CD14-positive monocyte (primary cell): ENCODE data around the gene HECW1. TPM values are rescaled to one million over a fixed set of nuclear protein-coding genes. Genes with fewer than 3 reads are reported as not detected.

ENCODE experiments used
- DNase-seq, 3 donors: peaks; one replicate each; pipeline ENCODE4 v3.0.0-alpha.2; 2011 to 2022
- H2AFZ ChIP-seq: 2 replicates; pipeline ENCODE4 v1.6.0; 2012; ENCODE audit warnings: mild to moderate bottlenecking, low read depth, low read length, inconsistent platforms; ENCODE audit not compliant: insufficient read depth, poor library complexity, severe bottlenecking
- H3K27ac ChIP-seq, 2 donors: 1 replicate in 1 of 2; 2 replicates in 1 of 2; pipeline ENCODE4 v1.5.1; 2012 to 2013; ENCODE audit warnings: low read length in 2 of 2, control low read depth in 1 of 2, inconsistent platforms in 1 of 2, low read depth in 1 of 2, mild to moderate bottlenecking in 1 of 2
- H3K27me3 ChIP-seq, 2 donors: one replicate each; pipeline versions ENCODE4 v1.6.0 to v1.6.1; 2011 to 2013; ENCODE audit warnings: low read length in 2 of 2; ENCODE audit not compliant: control insufficient read depth in 2 of 2, insufficient read depth in 2 of 2
- H3K36me3 ChIP-seq, 2 donors: replicated peaks in 1 of 2; 1 replicate in 1 of 2; 2 replicates in 1 of 2; pipeline versions ENCODE4 v1.5.1 to v1.6.1; 2012 to 2013; ENCODE audit warnings: low read length in 2 of 2, control low read depth in 1 of 2, inconsistent platforms in 1 of 2, mild to moderate bottlenecking in 1 of 2; ENCODE audit not compliant: insufficient read depth in 2 of 2, control insufficient read depth in 1 of 2
- H3K4me1 ChIP-seq, 2 donors: 1 replicate in 1 of 2; 2 replicates in 1 of 2; pipeline versions ENCODE4 v1.5.1 to v1.6.1; 2012 to 2013; ENCODE audit warnings: low read length in 2 of 2, control low read depth in 1 of 2, inconsistent platforms in 1 of 2, mild to moderate bottlenecking in 1 of 2, moderate library complexity in 1 of 2; ENCODE audit not compliant: insufficient read depth in 2 of 2, control insufficient read depth in 1 of 2
- H3K4me2 ChIP-seq: replicated peaks from 2 replicates; pipeline ENCODE3; 2012; ENCODE audit warnings: low read length, moderate library complexity, mild to moderate bottlenecking; ENCODE audit not compliant: poor library complexity, severe bottlenecking; ENCODE audit errors: extremely low read depth
- H3K4me3 ChIP-seq, 3 experiments: fragments of 200-600 bp in 1 of 3; sonication (generic) in 1 of 3; replicated peaks in 1 of 3; 1 replicate in 2 of 3; 2 replicates in 1 of 3; pipeline ENCODE4 v1.5.1; 2011 to 2013; ENCODE audit warnings: low read length in 3 of 3, mild to moderate bottlenecking in 3 of 3, control low read depth in 2 of 3, low read depth in 2 of 3, inconsistent platforms in 1 of 3, moderate library complexity in 1 of 3
- H3K79me2 ChIP-seq: 2 replicates; pipeline ENCODE4 v1.6.0; 2012; ENCODE audit warnings: mild to moderate bottlenecking, control low read depth, inconsistent platforms, low read length, moderate library complexity; ENCODE audit not compliant: insufficient read depth
- H3K9ac ChIP-seq: 2 replicates; pipeline ENCODE4 v1.6.0; 2017; ENCODE audit warnings: low read length, mild to moderate bottlenecking; ENCODE audit not compliant: insufficient read depth, poor library complexity, severe bottlenecking
- H3K9me3 ChIP-seq, 2 donors: replicated peaks in 1 of 2; 1 replicate in 1 of 2; 2 replicates in 1 of 2; pipeline versions ENCODE4 v1.5.1 to v1.6.1; 2012 to 2013; ENCODE audit warnings: low read length in 2 of 2, control low read depth in 1 of 2; ENCODE audit not compliant: control insufficient read depth in 1 of 2, insufficient read depth in 1 of 2
- H4K20me1 ChIP-seq: 2 replicates; pipeline ENCODE4 v1.6.0; 2012; ENCODE audit warnings: mild to moderate bottlenecking, low read length, control low read depth, moderate library complexity; ENCODE audit not compliant: insufficient read depth
- H3K27ac Mint-ChIP-seq, 7 donors: one replicate each; pipeline ENCODE4 v1.8.0; 2020; ENCODE audit warnings: mild to moderate bottlenecking in 7 of 7, mixed read lengths in 7 of 7, moderate library complexity in 6 of 7, inconsistent platforms in 2 of 7
- H3K27me3 Mint-ChIP-seq, 3 donors: one replicate each; pipeline ENCODE4 v1.8.0; 2021 to 2022; ENCODE audit warnings: low read depth in 3 of 3, mild to moderate bottlenecking in 3 of 3, mixed read lengths in 3 of 3, moderate library complexity in 3 of 3, inconsistent platforms in 1 of 3
- H3K36me3 Mint-ChIP-seq, 2 donors: one replicate each; pipeline ENCODE4 v1.8.0; 2020; ENCODE audit warnings: mixed read lengths in 2 of 2, inconsistent platforms in 1 of 2, mild to moderate bottlenecking in 1 of 2
- H3K4me1 Mint-ChIP-seq: one replicate; pipeline ENCODE4 v1.8.0; 2020; ENCODE audit warnings: mild to moderate bottlenecking, mixed read lengths
- H3K4me3 Mint-ChIP-seq, 2 donors: one replicate each; pipeline ENCODE4 v1.8.0; 2020; ENCODE audit warnings: mild to moderate bottlenecking in 2 of 2, mixed read lengths in 2 of 2, moderate library complexity in 1 of 2
- H3K9me3 Mint-ChIP-seq, 7 donors: one replicate each; pipeline ENCODE4 v1.8.0; 2020 to 2022; ENCODE audit warnings: mixed read lengths in 7 of 7, mild to moderate bottlenecking in 6 of 7, moderate library complexity in 6 of 7, inconsistent platforms in 2 of 7
- CTCF ChIP-seq: fragments of 200-600 bp; IDR thresholded peaks from one replicate; pipeline ENCODE4 v1.8.0; 2022; ENCODE audit warnings: antibody characterized with exemption, mild to moderate bottlenecking
- WGBS: methylation state at CpG from one replicate; pipeline ENCODE4 v1.1.5; 2013; ENCODE audit warnings: missing lambda C conversion rate; ENCODE audit not compliant: insufficient coverage; 5-methylcytosine and 5-hydroxymethylcytosine counted together
- intact Hi-C, 2 donors: fragments of 100-400 bp; cut with micrococcal nuclease; formaldehyde crosslinking; loops; one replicate each; pipeline versions ENCODE4 v1.15.0 to v1.15.1; 2023
- polyA plus RNA-seq, 3 donors: library from polyadenylated mRNA; depleted of rRNA in 1 of 3; unstranded in 2 of 3; stranded (reverse) in 1 of 3; fragments of 300-500 nt in 2 of 3; fragments of >200 nt in 1 of 3; fragmentation: Illumina TruSeq in 2 of 3; gene quantifications; 1 replicate in 2 of 3; 2 replicates in 1 of 3; pipeline ENCODE4 v1.2.3, GENCODE V29; 2012 to 2021

Gene HECW1
- polyA plus RNA-seq, 3 donors, result not detected

GRCh38 chr7:43296306-43296705, 183.9 kb downstream of the HECW1 start:
- Histone ChIP-seq H3K27ac (no peak overlapping the region), H3K9me3 (peaks cover under 1 to 1% of the 10 kb centered on the region in 2 donors), H3K79me2 (no peaks in the 10 kb centered on the region), H3K4me3 (no peak overlapping the region), H2AFZ (no peak overlapping the region), H3K4me2 (no peak overlapping the region), H3K27me3 (no peaks in the 10 kb centered on the region), H3K36me3 (no peaks in the 10 kb centered on the region), H3K9ac (no peak overlapping the region), H3K4me1 (no peaks in the 10 kb centered on the region), H4K20me1 (no peaks in the 10 kb centered on the region)
- Mint-ChIP-seq H3K4me3 (no peak overlapping the region), H3K9me3 (peaks cover 2 to 11% (median 4%) of the 10 kb centered on the region in 7 donors), H3K36me3 (no peaks in the 10 kb centered on the region), H3K27me3 (peaks cover 2 to 8% (median 6%) of the 10 kb centered on the region in 3 donors), H3K27ac (peak overlapping the region in 1 of 7 donors; percentile 16), H3K4me1 (no peaks in the 10 kb centered on the region)
- intact Hi-C loops, result no loop called here
- WGBS, result 92% methylated on average over 5 of the region's 6 CpGs
- no peak for DNase-seq
- TF ChIP-seq CTCF, result no peak

GRCh38 chr7:43298617-43299016, 186.2 kb downstream of the HECW1 start:
- Histone ChIP-seq H4K20me1 (no peaks in the 10 kb centered on the region), H2AFZ (no peak overlapping the region), H3K9ac (no peak overlapping the region), H3K27me3 (no peaks in the 10 kb centered on the region), H3K4me2 (no peak overlapping the region), H3K4me1 (no peaks in the 10 kb centered on the region), H3K79me2 (no peaks in the 10 kb centered on the region), H3K9me3 (no peaks in the 10 kb centered on the region), H3K27ac (no peak overlapping the region), H3K36me3 (no peaks in the 10 kb centered on the region), H3K4me3 (no peak overlapping the region)
- 86% methylated on average over 3 of the region's 8 CpGs for WGBS
- no peaks in the 10 kb centered on the region for H3K36me3 Mint-ChIP-seq
- no peaks in the 10 kb centered on the region for H3K9me3 Mint-ChIP-seq
- intact Hi-C loops, result no loop called here
- peaks cover 2 to 9% (median 9%) of the 10 kb centered on the region in 3 donors for H3K27me3 Mint-ChIP-seq
- DNase-seq, result no peak
- no peaks in the 10 kb centered on the region for H3K4me1 Mint-ChIP-seq
- TF ChIP-seq CTCF, result no peak
- H3K27ac Mint-ChIP-seq, result no peak overlapping the region
- H3K4me3 Mint-ChIP-seq, result no peak overlapping the region
